CD14-positive monocyte (primary cell): ENCODE data around the gene ZNRF1. TPM values are rescaled to one million over a fixed set of nuclear protein-coding genes. Genes with fewer than 3 reads are reported as not detected.
"Not testable (repeated sequence)": the region's sequence is repeated elsewhere in the genome, so short reads cannot be mapped to it uniquely, and the experiment has no call there.

Experiments used
- DNase-seq, 3 donors: peaks; one replicate each; pipeline ENCODE4 v3.0.0-alpha.2; 2011 to 2022
- H2AFZ ChIP-seq: 2 replicates; pipeline ENCODE4 v1.6.0; 2012; ENCODE audit warnings: mild to moderate bottlenecking, low read depth, low read length, inconsistent platforms; ENCODE audit not compliant: insufficient read depth, poor library complexity, severe bottlenecking
- H3K27ac ChIP-seq, 2 donors: 1 replicate in 1 of 2; 2 replicates in 1 of 2; pipeline ENCODE4 v1.5.1; 2012 to 2013; ENCODE audit warnings: low read length in 2 of 2, control low read depth in 1 of 2, inconsistent platforms in 1 of 2, low read depth in 1 of 2, mild to moderate bottlenecking in 1 of 2
- H3K27me3 ChIP-seq, 2 donors: one replicate each; pipeline versions ENCODE4 v1.6.0 to v1.6.1; 2011 to 2013; ENCODE audit warnings: low read length in 2 of 2; ENCODE audit not compliant: control insufficient read depth in 2 of 2, insufficient read depth in 2 of 2
- H3K36me3 ChIP-seq, 2 donors: replicated peaks in 1 of 2; 1 replicate in 1 of 2; 2 replicates in 1 of 2; pipeline versions ENCODE4 v1.5.1 to v1.6.1; 2012 to 2013; ENCODE audit warnings: low read length in 2 of 2, control low read depth in 1 of 2, inconsistent platforms in 1 of 2, mild to moderate bottlenecking in 1 of 2; ENCODE audit not compliant: insufficient read depth in 2 of 2, control insufficient read depth in 1 of 2
- H3K4me1 ChIP-seq, 2 donors: 1 replicate in 1 of 2; 2 replicates in 1 of 2; pipeline versions ENCODE4 v1.5.1 to v1.6.1; 2012 to 2013; ENCODE audit warnings: low read length in 2 of 2, control low read depth in 1 of 2, inconsistent platforms in 1 of 2, mild to moderate bottlenecking in 1 of 2, moderate library complexity in 1 of 2; ENCODE audit not compliant: insufficient read depth in 2 of 2, control insufficient read depth in 1 of 2
- H3K4me2 ChIP-seq: replicated peaks from 2 replicates; pipeline ENCODE3; 2012; ENCODE audit warnings: low read length, moderate library complexity, mild to moderate bottlenecking; ENCODE audit not compliant: poor library complexity, severe bottlenecking; ENCODE audit errors: extremely low read depth
- H3K4me3 ChIP-seq, 3 experiments: fragments of 200-600 bp in 1 of 3; sonication (generic) in 1 of 3; replicated peaks in 1 of 3; 1 replicate in 2 of 3; 2 replicates in 1 of 3; pipeline ENCODE4 v1.5.1; 2011 to 2013; ENCODE audit warnings: low read length in 3 of 3, mild to moderate bottlenecking in 3 of 3, control low read depth in 2 of 3, low read depth in 2 of 3, inconsistent platforms in 1 of 3, moderate library complexity in 1 of 3
- H3K79me2 ChIP-seq: 2 replicates; pipeline ENCODE4 v1.6.0; 2012; ENCODE audit warnings: mild to moderate bottlenecking, control low read depth, inconsistent platforms, low read length, moderate library complexity; ENCODE audit not compliant: insufficient read depth
- H3K9ac ChIP-seq: 2 replicates; pipeline ENCODE4 v1.6.0; 2017; ENCODE audit warnings: low read length, mild to moderate bottlenecking; ENCODE audit not compliant: insufficient read depth, poor library complexity, severe bottlenecking
- H3K9me3 ChIP-seq, 2 donors: replicated peaks in 1 of 2; 1 replicate in 1 of 2; 2 replicates in 1 of 2; pipeline versions ENCODE4 v1.5.1 to v1.6.1; 2012 to 2013; ENCODE audit warnings: low read length in 2 of 2, control low read depth in 1 of 2; ENCODE audit not compliant: control insufficient read depth in 1 of 2, insufficient read depth in 1 of 2
- H4K20me1 ChIP-seq: 2 replicates; pipeline ENCODE4 v1.6.0; 2012; ENCODE audit warnings: mild to moderate bottlenecking, low read length, control low read depth, moderate library complexity; ENCODE audit not compliant: insufficient read depth
- H3K27ac Mint-ChIP-seq, 7 donors: one replicate each; pipeline ENCODE4 v1.8.0; 2020; ENCODE audit warnings: mild to moderate bottlenecking in 7 of 7, mixed read lengths in 7 of 7, moderate library complexity in 6 of 7, inconsistent platforms in 2 of 7
- H3K27me3 Mint-ChIP-seq, 3 donors: one replicate each; pipeline ENCODE4 v1.8.0; 2021 to 2022; ENCODE audit warnings: low read depth in 3 of 3, mild to moderate bottlenecking in 3 of 3, mixed read lengths in 3 of 3, moderate library complexity in 3 of 3, inconsistent platforms in 1 of 3
- H3K36me3 Mint-ChIP-seq, 2 donors: one replicate each; pipeline ENCODE4 v1.8.0; 2020; ENCODE audit warnings: mixed read lengths in 2 of 2, inconsistent platforms in 1 of 2, mild to moderate bottlenecking in 1 of 2
- H3K4me1 Mint-ChIP-seq: one replicate; pipeline ENCODE4 v1.8.0; 2020; ENCODE audit warnings: mild to moderate bottlenecking, mixed read lengths
- H3K4me3 Mint-ChIP-seq, 2 donors: one replicate each; pipeline ENCODE4 v1.8.0; 2020; ENCODE audit warnings: mild to moderate bottlenecking in 2 of 2, mixed read lengths in 2 of 2, moderate library complexity in 1 of 2
- H3K9me3 Mint-ChIP-seq, 7 donors: one replicate each; pipeline ENCODE4 v1.8.0; 2020 to 2022; ENCODE audit warnings: mixed read lengths in 7 of 7, mild to moderate bottlenecking in 6 of 7, moderate library complexity in 6 of 7, inconsistent platforms in 2 of 7
- CTCF ChIP-seq: fragments of 200-600 bp; IDR thresholded peaks from one replicate; pipeline ENCODE4 v1.8.0; 2022; ENCODE audit warnings: antibody characterized with exemption, mild to moderate bottlenecking
- WGBS: methylation state at CpG from one replicate; pipeline ENCODE4 v1.1.5; 2013; ENCODE audit warnings: missing lambda C conversion rate; ENCODE audit not compliant: insufficient coverage; 5-methylcytosine and 5-hydroxymethylcytosine counted together
- intact Hi-C, 2 donors: fragments of 100-400 bp; cut with micrococcal nuclease; formaldehyde crosslinking; loops; one replicate each; pipeline versions ENCODE4 v1.15.0 to v1.15.1; 2023
- polyA plus RNA-seq, 3 donors: library from polyadenylated mRNA; depleted of rRNA in 1 of 3; unstranded in 2 of 3; stranded (reverse) in 1 of 3; fragments of 300-500 nt in 2 of 3; fragments of >200 nt in 1 of 3; fragmentation: Illumina TruSeq in 2 of 3; gene quantifications; 1 replicate in 2 of 3; 2 replicates in 1 of 3; pipeline ENCODE4 v1.2.3, GENCODE V29; 2012 to 2021

ZNRF1 gene
- polyA plus RNA-seq, 3 donors: 1.9 to 5.3 (median 4.3) TPM

GRCh38 chr16:75089486-75090202 lies 90.8 kb downstream of the ZNRF1 start:
- Mint-ChIP-seq H3K4me3 (no peak overlapping the region), H3K27me3 (peaks cover 1 to 3% (median 2%) of the 10 kb centered on the region in 3 donors), H3K27ac (peak overlapping the region in 2 of 7 donors; percentile 64 to 85), H3K9me3 (peaks cover 0 to 2% (median 0%) of the 10 kb centered on the region in 7 donors), H3K36me3 (peaks cover 12% of the 10 kb centered on the region in 2 donors), H3K4me1 (peaks cover 37% of the 10 kb centered on the region)
- H4K20me1 ChIP-seq: peaks cover 6% of the 10 kb centered on the region
- H3K9me3 ChIP-seq: no peaks in the 10 kb centered on the region
- peaks cover 21 to 22% of the 10 kb centered on the region in 2 donors for H3K4me1 ChIP-seq
- H3K4me3 ChIP-seq: no peak overlapping the region
- no peak overlapping the region for H2AFZ ChIP-seq
- no peak overlapping the region for H3K9ac ChIP-seq
- peaks cover 0 to 3% of the 10 kb centered on the region in 2 donors for H3K36me3 ChIP-seq
- no peak for DNase-seq
- intact Hi-C loops: no loop called here
- H3K27ac ChIP-seq: no peak overlapping the region
- H3K27me3 ChIP-seq: no peaks in the 10 kb centered on the region
- WGBS: no CpG with 5 or more reads among the region's 6 CpGs
- no peak overlapping the region for H3K4me2 ChIP-seq
- no peak for TF ChIP-seq CTCF
- peaks cover 22% of the 10 kb centered on the region for H3K79me2 ChIP-seq

- H2AFZ ChIP-seq, H3K27me3 Mint-ChIP-seq, H3K4me3 Mint-ChIP-seq, H3K4me3 ChIP-seq, intact Hi-C loops, H3K9ac ChIP-seq, H3K9me3 Mint-ChIP-seq, H3K27ac Mint-ChIP-seq, H3K4me2 ChIP-seq, H3K27ac ChIP-seq, H3K27me3 ChIP-seq, H4K20me1 ChIP-seq, DNase-seq, H3K36me3 ChIP-seq, H3K9me3 ChIP-seq: not testable (repeated sequence)
- Histone ChIP-seq H3K4me1 (peaks cover 21 to 22% of the 10 kb centered on the region in 2 donors), H3K79me2 (peaks cover 18% of the 10 kb centered on the region)
- Mint-ChIP-seq H3K4me1 (peaks cover 37% of the 10 kb centered on the region), H3K36me3 (peaks cover 11 to 16% of the 10 kb centered on the region in 2 donors)
- WGBS: 65% methylated on average over 4 of the region's 6 CpGs
These were observed 92.1 kb downstream of the ZNRF1 start for GRCh38 chr16:75090899-75091298.

- H3K9ac ChIP-seq, H3K4me3 ChIP-seq, intact Hi-C loops, H2AFZ ChIP-seq, H3K9me3 ChIP-seq, H3K4me2 ChIP-seq, H4K20me1 ChIP-seq, H3K27ac ChIP-seq, H3K27me3 ChIP-seq, DNase-seq, H3K9me3 Mint-ChIP-seq, H3K27me3 Mint-ChIP-seq, H3K4me3 Mint-ChIP-seq, H3K36me3 ChIP-seq: not testable (repeated sequence)
- Mint-ChIP-seq H3K4me1 (peaks cover 40% of the 10 kb centered on the region), H3K36me3 (peaks cover 12 to 23% of the 10 kb centered on the region in 2 donors), H3K27ac (peak overlapping the region in 2 of 7 donors; percentile 18 to 60)
- Histone ChIP-seq H3K79me2 (peaks cover 18% of the 10 kb centered on the region), H3K4me1 (peaks cover 21 to 22% of the 10 kb centered on the region in 2 donors)
- WGBS: 100% methylated on average over 1 of the region's 3 CpGs
These were observed 92.8 kb downstream of the ZNRF1 start for GRCh38 chr16:75091619-75092018.
